Measurements from ENCODE around the gene LRBA.

DNA sequence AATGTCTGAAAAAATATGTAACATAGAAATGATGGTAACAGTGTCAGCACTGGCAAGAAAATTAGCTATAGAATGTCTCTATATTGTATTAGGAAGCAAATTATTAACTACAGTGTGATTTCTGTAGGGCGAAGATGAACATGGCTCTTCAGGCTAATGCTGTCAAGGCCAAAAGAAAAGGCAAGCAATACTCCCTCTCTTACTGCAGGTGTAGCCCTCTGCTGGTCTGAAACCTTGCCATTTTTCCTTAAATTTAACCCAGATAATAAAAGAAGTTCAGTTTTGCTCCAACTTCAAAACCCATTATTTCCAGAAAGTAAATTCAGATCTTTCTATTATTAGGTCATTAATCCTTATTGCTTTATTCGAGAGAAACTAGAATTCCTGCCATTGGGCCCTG, 215.9 kb downstream of the LRBA start:
- TF ChIP-seq USF2 (IDR thresholded peaks at IDR 0.05; ENCODE audit: low read depth, low read length): no peak
- TF ChIP-seq MXI1 (IDR thresholded peaks at IDR 0.05; ENCODE audit: borderline replicate concordance, low read depth, low read length): no peak
- TF ChIP-seq BHLHE40 (IDR thresholded peaks at IDR 0.05; ENCODE audit: low read depth, low read length): no peak
- TF ChIP-seq, protein P1, sequence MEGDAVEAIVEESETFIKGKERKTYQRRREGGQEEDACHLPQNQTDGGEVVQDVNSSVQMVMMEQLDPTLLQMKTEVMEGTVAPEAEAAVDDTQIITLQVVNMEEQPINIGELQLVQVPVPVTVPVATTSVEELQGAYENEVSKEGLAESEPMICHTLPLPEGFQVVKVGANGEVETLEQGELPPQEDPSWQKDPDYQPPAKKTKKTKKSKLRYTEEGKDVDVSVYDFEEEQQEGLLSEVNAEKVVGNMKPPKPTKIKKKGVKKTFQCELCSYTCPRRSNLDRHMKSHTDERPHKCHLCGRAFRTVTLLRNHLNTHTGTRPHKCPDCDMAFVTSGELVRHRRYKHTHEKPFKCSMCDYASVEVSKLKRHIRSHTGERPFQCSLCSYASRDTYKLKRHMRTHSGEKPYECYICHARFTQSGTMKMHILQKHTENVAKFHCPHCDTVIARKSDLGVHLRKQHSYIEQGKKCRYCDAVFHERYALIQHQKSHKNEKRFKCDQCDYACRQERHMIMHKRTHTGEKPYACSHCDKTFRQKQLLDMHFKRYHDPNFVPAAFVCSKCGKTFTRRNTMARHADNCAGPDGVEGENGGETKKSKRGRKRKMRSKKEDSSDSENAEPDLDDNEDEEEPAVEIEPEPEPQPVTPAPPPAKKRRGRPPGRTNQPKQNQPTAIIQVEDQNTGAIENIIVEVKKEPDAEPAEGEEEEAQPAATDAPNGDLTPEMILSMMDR (conservative IDR thresholded peaks at IDR 0.05; ENCODE audit: low read depth, low read length): 0 out of 2 replicates have a peak, but pooled peaks have one; percentile 4
- no peak for TF ChIP-seq RAD21 (IDR thresholded peaks at IDR 0.05; ENCODE audit: low read length)
- TF ChIP-seq MAZ (IDR thresholded peaks at IDR 0.05; ENCODE audit: borderline replicate concordance, low read depth, low read length): no peak
- TF ChIP-seq POLR2A (IDR thresholded peaks at IDR 0.05; ENCODE audit: low read depth, low read length): no peak
- TF ChIP-seq MAFK (IDR thresholded peaks at IDR 0.05; ENCODE audit: low read depth, low read length): no peak
- no peak for TF ChIP-seq NFE2L2 (IDR thresholded peaks at IDR 0.05; ENCODE audit: low read depth, low read length)
